ENCODE data around the gene SSX3. TPM values are rescaled to one million over a fixed set of nuclear protein-coding genes. Genes with fewer than 3 reads are reported as not detected.
"Not testable (repeated sequence)": the region's sequence is repeated elsewhere in the genome, so short reads cannot be mapped to it uniquely, and the experiment has no call there.

The SSX3 gene
- total and polyA plus RNA-seq, 2 of the 8 experiments (the other 6 are each of a cell fraction or from before 2014, with no cell fraction given): not detected

DNA sequence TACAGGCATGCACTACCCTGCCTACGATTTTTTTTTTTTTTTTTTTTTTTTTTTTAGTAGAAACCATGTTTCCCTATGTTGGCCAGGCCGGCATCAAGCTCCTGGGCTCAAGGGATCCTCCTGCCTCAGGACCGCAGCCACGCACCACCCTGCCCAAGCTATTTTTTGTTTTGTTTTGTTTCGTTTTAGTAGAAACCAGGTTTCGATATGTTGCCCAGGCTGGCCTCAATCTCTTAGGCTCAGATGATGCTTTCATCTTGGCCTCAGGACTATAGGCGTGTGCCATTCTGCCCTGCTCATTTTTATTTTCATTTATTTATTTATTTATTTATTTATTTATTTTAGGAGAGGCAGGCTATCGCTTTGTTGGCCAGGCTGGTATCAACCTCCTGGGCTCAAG, 1.2 kb upstream of the SSX3 start (continued):
- TF ChIP-seq SIRT6 (IDR thresholded peaks at IDR 0.05; ENCODE audit: low read length): no peak
- no peak for TF ChIP-seq ASH2L (IDR thresholded peaks at IDR 0.05; ENCODE audit: low read length)
- TF ChIP-seq, protein P1, sequence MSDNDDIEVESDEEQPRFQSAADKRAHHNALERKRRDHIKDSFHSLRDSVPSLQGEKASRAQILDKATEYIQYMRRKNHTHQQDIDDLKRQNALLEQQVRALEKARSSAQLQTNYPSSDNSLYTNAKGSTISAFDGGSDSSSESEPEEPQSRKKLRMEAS (IDR thresholded peaks at IDR 0.05): no peak
- no peak for TF ChIP-seq JUN (IDR thresholded peaks at IDR 0.05; ENCODE audit: low read depth, low read length)
- TF ChIP-seq BCL11A (IDR thresholded peaks at IDR 0.05; ENCODE audit: low read depth in 2 of 2, low read length in 2 of 2): no peak

DNA sequence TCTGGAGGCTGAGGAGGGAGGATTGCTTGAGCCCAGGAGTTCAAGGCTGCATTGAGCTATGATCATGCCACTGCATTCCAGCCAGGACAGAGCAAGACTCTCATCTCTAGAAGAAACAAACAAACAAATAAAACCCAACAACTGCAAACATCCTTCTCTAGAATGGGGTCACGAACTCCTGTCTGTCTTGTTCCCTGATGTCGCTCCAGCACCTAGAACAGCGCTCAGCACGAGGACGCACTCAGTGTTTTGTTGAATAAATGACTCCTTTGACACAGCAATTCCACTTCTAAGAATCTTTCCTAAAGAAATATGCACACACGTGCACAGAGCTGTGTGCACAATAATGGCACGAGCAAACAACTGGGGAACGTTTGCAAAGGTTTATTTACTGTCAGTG, 10.4 kb downstream of the SSX3 start:
- WGBS, 2 experiments (ENCODE audit: extremely low coverage in 1 of 2, insufficient coverage in 1 of 2, insufficient read length in 1 of 2, insufficient replicate concordance in 2 of 2, low coverage in 1 of 2, low lambda C conversion rate in 2 of 2, missing lambda C conversion rate in 1 of 2): 86% methylated on average over 7 of the region's 8 CpGs; no CpG with 5 or more reads in 1 of the 2 experiments
- H4K5ac ChIP-seq (ENCODE audit: insufficient read length, low read depth, low read length); H3K9me3 ChIP-seq (ENCODE audit: insufficient read depth in 2 of 2, low read depth in 1 of 2, low read length in 1 of 2); H3K79me2 ChIP-seq (ENCODE audit: control insufficient read depth in 1 of 2, insufficient read depth in 2 of 2, low read length in 2 of 2); H2BK15ac ChIP-seq (ENCODE audit: low read length); H2BK120ac ChIP-seq (replicated peaks; ENCODE audit: low read depth, low read length); H3K9ac ChIP-seq (replicated peaks in 1 of 4; ENCODE audit: extremely low read depth in 1 of 4, low read depth in 3 of 4, low read length in 3 of 4); DNase-seq (ENCODE audit: low read depth in 1 of 2, low spot score in 2 of 2); H2BK5ac ChIP-seq (ENCODE audit: low read depth, low read length); H4K8ac ChIP-seq (ENCODE audit: extremely low read depth, insufficient read depth, low read length); H3K4me2 ChIP-seq (ENCODE audit: insufficient read depth in 1 of 2, low read depth in 2 of 2, low read length in 2 of 2); H3K27me3 ChIP-seq (replicated peaks in 1 of 4; ENCODE audit: control insufficient read depth in 3 of 4, extremely low read depth in 1 of 4, insufficient read depth in 3 of 4, low read length in 3 of 4); H3K56ac ChIP-seq (replicated peaks; ENCODE audit: insufficient read length, low read depth, low read length); H3K4me1 ChIP-seq (replicated peaks in 1 of 4; ENCODE audit: control insufficient read depth in 3 of 4, insufficient read depth in 4 of 4, low read length in 3 of 4); H3K36me3 ChIP-seq (ENCODE audit: control insufficient read depth in 2 of 4, insufficient read depth in 4 of 4, low read length in 3 of 4); H3K27ac ChIP-seq (ENCODE audit: low read depth, low read length); H2AFZ ChIP-seq (ENCODE audit: low read length); H3K4ac ChIP-seq (replicated peaks; ENCODE audit: insufficient read length, low read depth, low read length); H2BK20ac ChIP-seq (ENCODE audit: low read length); POLR2A ChIA-PET (ENCODE audit: partially characterized antibody); H4K91ac ChIP-seq (replicated peaks; ENCODE audit: insufficient read length, low read length); FAIRE-seq; H3K79me1 ChIP-seq (ENCODE audit: low read depth, low read length); H3K4me3 ChIP-seq (ENCODE audit: extremely low read depth in 1 of 4, insufficient read depth in 2 of 4, low read depth in 3 of 4, low read length in 4 of 4); H3K14ac ChIP-seq (ENCODE audit: insufficient read length); H3K23me2 ChIP-seq (ENCODE audit: low read depth, low read length); H2BK12ac ChIP-seq (ENCODE audit: low read depth, low read length); H2AK5ac ChIP-seq (ENCODE audit: low read depth, low read length); H3K23ac ChIP-seq (ENCODE audit: insufficient read length); H4K20me1 ChIP-seq (replicated peaks in 1 of 2; ENCODE audit: control insufficient read depth in 1 of 2, insufficient read depth in 2 of 2, low read length in 2 of 2); H3K18ac ChIP-seq (ENCODE audit: extremely low read depth, low read length): not testable (repeated sequence)
- CTCF ChIA-PET (ENCODE audit: partially characterized antibody): interaction anchor here (0.6 kb wide), 1 partner anchor 705 kb away, joined by 3 read pairs; no protein-coding TSS in a partner anchor

Measured in H1 (cell line).